ENCODE results near the gene SMIM13. TPM values are rescaled to one million over a fixed set of nuclear protein-coding genes. Genes with fewer than 3 reads are reported as not detected.

Gene SMIM13
- total RNA-seq, 1 experiment from 2014 or later, result 28.1 TPM

DNA sequence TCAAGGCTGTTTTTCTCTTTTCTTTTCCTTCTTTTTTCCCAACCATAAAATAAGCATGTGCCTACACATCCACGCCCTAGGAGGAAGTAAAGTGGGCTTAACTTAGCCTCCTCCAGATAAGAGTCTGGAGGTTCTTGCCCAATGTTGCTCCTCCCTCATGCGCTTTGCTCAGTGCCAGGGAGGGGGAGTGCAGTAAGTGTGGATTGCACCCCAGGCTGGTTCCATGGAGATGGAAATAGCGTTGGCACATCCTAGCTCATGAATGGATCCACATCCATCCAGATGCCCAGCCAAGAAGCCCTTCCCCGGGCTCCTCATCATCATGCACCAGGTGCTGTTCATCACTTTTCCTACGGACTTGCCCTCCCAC lies 80.6 kb downstream of the SMIM13 start:
- no peak overlapping the region for H3K4me3 Mint-ChIP-seq (ENCODE audit: unreplicated experiment)
- intact Hi-C loops (cut with micrococcal nuclease), result no loop called here
- H3K36me3 Mint-ChIP-seq (ENCODE audit: insufficient read depth, unreplicated experiment), result no peaks in the 10 kb centered on the region
- peaks cover 6% of the 10 kb centered on the region for H3K4me1 Mint-ChIP-seq (ENCODE audit: insufficient read depth, unreplicated experiment)
- TF ChIP-seq, protein P1, sequence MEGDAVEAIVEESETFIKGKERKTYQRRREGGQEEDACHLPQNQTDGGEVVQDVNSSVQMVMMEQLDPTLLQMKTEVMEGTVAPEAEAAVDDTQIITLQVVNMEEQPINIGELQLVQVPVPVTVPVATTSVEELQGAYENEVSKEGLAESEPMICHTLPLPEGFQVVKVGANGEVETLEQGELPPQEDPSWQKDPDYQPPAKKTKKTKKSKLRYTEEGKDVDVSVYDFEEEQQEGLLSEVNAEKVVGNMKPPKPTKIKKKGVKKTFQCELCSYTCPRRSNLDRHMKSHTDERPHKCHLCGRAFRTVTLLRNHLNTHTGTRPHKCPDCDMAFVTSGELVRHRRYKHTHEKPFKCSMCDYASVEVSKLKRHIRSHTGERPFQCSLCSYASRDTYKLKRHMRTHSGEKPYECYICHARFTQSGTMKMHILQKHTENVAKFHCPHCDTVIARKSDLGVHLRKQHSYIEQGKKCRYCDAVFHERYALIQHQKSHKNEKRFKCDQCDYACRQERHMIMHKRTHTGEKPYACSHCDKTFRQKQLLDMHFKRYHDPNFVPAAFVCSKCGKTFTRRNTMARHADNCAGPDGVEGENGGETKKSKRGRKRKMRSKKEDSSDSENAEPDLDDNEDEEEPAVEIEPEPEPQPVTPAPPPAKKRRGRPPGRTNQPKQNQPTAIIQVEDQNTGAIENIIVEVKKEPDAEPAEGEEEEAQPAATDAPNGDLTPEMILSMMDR (IDR thresholded peaks at IDR 0.05; ENCODE audit: unreplicated experiment), result no peak
- ChIA-PET CTCF (interaction anchor here (0.6 to 5.6 kb wide), 3 partner anchors 24 to 322 kb away, joined by 3 to 45 read pairs (median 4); no protein-coding TSS in a partner anchor), POLR2A (no interaction called here)
- no peaks in the 10 kb centered on the region for H3K27me3 Mint-ChIP-seq (ENCODE audit: insufficient read depth, unreplicated experiment)
- DNase-seq (ENCODE audit: unreplicated experiment), result no peak
- no peak overlapping the region for H3K27ac Mint-ChIP-seq (ENCODE audit: low read depth, unreplicated experiment)
- BruUV-seq (replicated peaks), result no TSS peak
- no peaks in the 10 kb centered on the region for H3K9me3 Mint-ChIP-seq (ENCODE audit: unreplicated experiment)

DNA sequence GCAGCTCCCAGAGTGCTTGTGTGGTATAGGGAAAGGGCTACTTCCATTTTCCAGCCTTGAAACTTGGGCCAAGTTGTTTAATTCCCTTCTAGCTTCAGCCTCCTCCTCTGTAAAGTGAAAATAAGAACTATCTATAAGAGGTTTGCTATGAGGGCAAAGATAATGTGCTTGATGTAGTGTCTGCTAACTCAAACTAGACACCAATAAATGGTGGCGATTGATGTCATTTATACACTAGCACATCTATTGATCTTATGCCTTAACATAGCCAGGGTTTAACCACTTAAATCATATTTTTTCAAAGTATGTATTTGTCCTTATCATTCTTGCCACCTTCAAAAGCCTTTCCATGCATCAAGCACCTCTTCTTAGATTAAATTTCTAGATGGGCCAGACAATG lies 83.6 kb downstream of the SMIM13 start:
- Mint-ChIP-seq H3K4me1 (ENCODE audit: insufficient read depth, unreplicated experiment) (peaks cover 6% of the 10 kb centered on the region), H3K4me3 (ENCODE audit: unreplicated experiment) (no peak overlapping the region), H3K9me3 (ENCODE audit: unreplicated experiment) (no peaks in the 10 kb centered on the region), H3K36me3 (ENCODE audit: insufficient read depth, unreplicated experiment) (no peaks in the 10 kb centered on the region), H3K27ac (ENCODE audit: low read depth, unreplicated experiment) (no peak overlapping the region), H3K27me3 (ENCODE audit: insufficient read depth, unreplicated experiment) (no peaks in the 10 kb centered on the region)
- CTCF ChIA-PET, result no interaction called here
- POLR2A ChIA-PET, result no interaction called here
- intact Hi-C loops (cut with micrococcal nuclease), result no loop called here
- no TSS peak for BruUV-seq (replicated peaks)
- TF ChIP-seq, protein P1 (IDR thresholded peaks at IDR 0.05; ENCODE audit: unreplicated experiment), result no peak
- no peak for DNase-seq (ENCODE audit: unreplicated experiment)

DNA sequence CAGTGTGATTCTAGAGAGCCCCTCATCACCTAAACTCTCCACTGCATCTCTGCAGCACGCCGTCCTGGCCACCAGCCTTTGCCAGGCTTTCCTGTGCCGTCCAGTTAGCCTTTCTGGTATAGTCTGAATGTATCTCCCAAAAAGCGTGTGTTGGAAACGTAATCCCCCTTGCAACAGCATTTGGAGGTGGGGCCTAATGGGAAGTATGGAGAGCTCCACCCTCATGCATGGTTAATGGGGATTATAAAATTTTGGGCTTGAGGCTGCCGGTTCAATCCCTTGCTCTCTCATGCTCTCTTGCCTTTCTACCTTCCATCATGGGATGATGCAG lies 85.4 kb downstream of the SMIM13 start:
- H3K4me1 Mint-ChIP-seq (ENCODE audit: insufficient read depth, unreplicated experiment), result no peaks in the 10 kb centered on the region
- intact Hi-C loops (cut with micrococcal nuclease), result no loop called here
- no peaks in the 10 kb centered on the region for H3K36me3 Mint-ChIP-seq (ENCODE audit: insufficient read depth, unreplicated experiment)
- no peak overlapping the region for H3K27ac Mint-ChIP-seq (ENCODE audit: low read depth, unreplicated experiment)
- H3K4me3 Mint-ChIP-seq (ENCODE audit: unreplicated experiment), result no peak overlapping the region
- no peak for DNase-seq (ENCODE audit: unreplicated experiment)
- BruUV-seq (replicated peaks), result no TSS peak
- ChIA-PET POLR2A (interaction anchor here (1.0 kb wide), 1 partner anchor 12 kb away, joined by 3 read pairs; no protein-coding TSS in a partner anchor), CTCF (interaction anchor here (0.7 kb wide), 1 partner anchor 23 kb away, joined by 3 read pairs; no protein-coding TSS in a partner anchor)
- H3K9me3 Mint-ChIP-seq (ENCODE audit: unreplicated experiment), result no peaks in the 10 kb centered on the region
- TF ChIP-seq, protein P1 (IDR thresholded peaks at IDR 0.05; ENCODE audit: unreplicated experiment), result no peak
- H3K27me3 Mint-ChIP-seq (ENCODE audit: insufficient read depth, unreplicated experiment), result no peaks in the 10 kb centered on the region

DNA sequence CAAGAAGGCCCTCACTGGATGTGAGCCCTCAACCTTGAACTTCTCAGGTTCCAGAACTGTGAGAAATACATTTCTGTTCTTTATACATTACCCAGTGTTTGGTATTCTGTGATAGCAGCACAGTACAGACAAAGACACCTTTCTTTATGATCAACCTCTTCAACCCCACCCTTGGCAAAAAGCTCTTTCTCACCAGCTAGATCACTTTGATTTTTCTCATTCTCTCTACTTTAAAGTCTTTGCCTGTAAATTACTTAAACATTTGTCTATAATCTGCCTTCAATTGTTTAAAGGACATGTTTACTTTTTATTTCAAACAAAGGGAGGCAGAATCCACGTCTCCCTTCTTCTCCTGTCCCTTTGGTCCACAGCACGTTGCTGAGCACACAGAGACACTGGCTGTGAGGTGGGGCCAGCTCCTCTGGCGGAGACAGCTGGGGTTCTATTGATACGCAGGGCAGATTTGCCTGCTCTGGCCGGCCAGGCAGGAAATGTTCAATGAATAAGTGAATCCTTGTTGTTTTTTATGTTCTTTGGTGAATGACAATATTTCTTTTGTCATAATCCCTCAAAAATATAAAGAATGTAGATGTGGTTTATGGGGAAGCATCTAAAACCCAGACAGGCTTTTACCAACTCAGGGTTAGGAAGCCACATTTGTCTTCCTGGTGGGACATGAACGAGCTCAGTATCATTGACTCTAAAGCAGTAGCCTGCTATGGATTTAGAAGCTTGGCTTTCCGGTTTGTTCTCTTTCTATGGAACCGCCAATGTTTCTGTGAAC lies 86.0 kb downstream of the SMIM13 start:
- CTCF ChIA-PET, result interaction anchor here (0.7 to 1.1 kb wide), 3 partner anchors 8 to 23 kb away, joined by 3 to 4 read pairs (median 3); no protein-coding TSS in a partner anchor
- Mint-ChIP-seq H3K4me1 (ENCODE audit: insufficient read depth, unreplicated experiment) (no peaks in the 10 kb centered on the region), H3K27ac (ENCODE audit: low read depth, unreplicated experiment) (no peak overlapping the region), H3K4me3 (ENCODE audit: unreplicated experiment) (no peak overlapping the region), H3K27me3 (ENCODE audit: insufficient read depth, unreplicated experiment) (no peaks in the 10 kb centered on the region), H3K36me3 (ENCODE audit: insufficient read depth, unreplicated experiment) (no peaks in the 10 kb centered on the region), H3K9me3 (ENCODE audit: unreplicated experiment) (no peaks in the 10 kb centered on the region)
- intact Hi-C loops (cut with micrococcal nuclease), result no loop called here
- no TSS peak for BruUV-seq (replicated peaks)
- TF ChIP-seq, protein P1 (IDR thresholded peaks at IDR 0.05; ENCODE audit: unreplicated experiment), result no peak
- no peak for DNase-seq (ENCODE audit: unreplicated experiment)
- POLR2A ChIA-PET, result interaction anchor here (0.8 to 1.0 kb wide), 2 partner anchors 12 to 159 kb away, joined by 3 read pairs; no protein-coding TSS in a partner anchor
